ENCODE measurements around the gene FGFRL1. TPM values are rescaled to one million over a fixed set of nuclear protein-coding genes. Genes with fewer than 3 reads are reported as not detected.

FGFRL1 gene
- polyA plus RNA-seq, 2 of the 4 experiments (the other 2 are of a cell fraction) = 4.7 to 11.2 TPM

DNA sequence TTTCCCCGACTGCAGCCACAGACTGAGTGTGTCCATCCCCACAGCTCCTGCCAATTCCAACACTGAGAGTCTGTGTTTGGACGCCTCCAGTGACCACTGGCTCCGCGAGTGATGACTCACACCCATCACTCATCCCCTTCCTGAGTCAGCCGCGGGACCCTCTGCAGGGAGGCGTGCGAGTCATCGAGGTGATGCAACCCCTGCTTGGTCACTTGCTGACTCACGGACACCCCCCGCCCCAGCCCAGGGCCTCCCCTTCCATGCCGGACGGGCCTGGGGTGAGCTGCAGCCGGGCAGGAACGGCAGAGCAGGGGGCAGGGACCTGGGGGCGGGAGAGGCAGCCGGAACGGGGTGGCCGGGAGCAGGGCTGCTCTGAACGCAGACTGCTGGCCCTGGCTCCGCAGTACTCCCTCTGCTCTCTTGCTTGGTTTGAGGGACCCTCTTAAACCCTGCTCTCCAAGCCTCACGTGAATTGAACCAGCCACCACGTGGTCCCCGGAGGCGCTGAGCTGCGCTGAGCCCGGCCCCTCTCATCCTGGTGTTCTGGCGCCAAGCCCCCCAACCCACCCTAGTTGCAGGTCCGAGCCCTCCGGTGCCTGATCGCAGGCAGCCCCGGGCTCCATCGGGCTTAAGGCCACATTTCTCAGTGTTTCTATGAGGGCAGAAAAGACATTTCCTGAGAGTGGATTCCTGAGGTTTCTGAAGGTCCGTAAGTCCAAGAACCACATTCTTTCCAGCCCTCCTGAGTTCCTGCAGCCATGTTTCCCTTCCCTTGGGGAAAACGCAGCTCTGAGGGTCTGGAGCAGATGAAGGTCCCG, 32.4 kb downstream of the FGFRL1 start (continued):
- TF ChIP-seq HMGXB4 (CRISPR knock-in tag; IDR thresholded peaks at IDR 0.05; ENCODE audit: borderline replicate concordance) (no peak), BHLHE40 (IDR thresholded peaks at IDR 0.05; ENCODE audit: low read depth, low read length) (peak; percentile 29; the same call in 1 of the 2 replicates), HDAC2 (IDR thresholded peaks at IDR 0.05) (no peak), MYC (IDR thresholded peaks at IDR 0.05; ENCODE audit: borderline replicate concordance, low read length) (no peak), RAD21 (conservative IDR thresholded peaks at IDR 0.05 in 1 of 2, IDR thresholded peaks at IDR 0.05 in 1 of 2) (no peak; a peak in 1 of 5 replicates), TP53 (CRISPR knock-in tag; IDR thresholded peaks at IDR 0.05) (no peak), ZSCAN20 (CRISPR knock-in tag; IDR thresholded peaks at IDR 0.05) (no peak), CBX2 (IDR thresholded peaks at IDR 0.05; ENCODE audit: borderline replicate concordance, low read depth) (no peak), SREBF2 (IDR thresholded peaks at IDR 0.05) (no peak), BCL3 (IDR thresholded peaks at IDR 0.05) (peak; percentile 69; the same call in 1 of the 3 replicates), EHF (CRISPR knock-in tag; IDR thresholded peaks at IDR 0.05) (0 out of 2 replicates have a peak, but pooled peaks have one; percentile 28), KDM1A (IDR thresholded peaks at IDR 0.05; ENCODE audit: low read depth) (no peak), GATA3 (IDR thresholded peaks at IDR 0.05; ENCODE audit: borderline replicate concordance) (peak; percentile 84), USF2 (IDR thresholded peaks at IDR 0.05) (peak; percentile 59), RNF2 (IDR thresholded peaks at IDR 0.05; ENCODE audit: borderline replicate concordance, low read depth) (no peak), HEYL (CRISPR knock-in tag; IDR thresholded peaks at IDR 0.05) (no peak; the same call in 1 of the 2 replicates), HOXA7 (CRISPR knock-in tag; IDR thresholded peaks at IDR 0.05) (no peak), NR3C1 (IDR thresholded peaks at IDR 0.05) (no peak), CEBPB (IDR thresholded peaks at IDR 0.05) (peak; percentile 87 to 98)
- TF ChIP-seq, protein P1, sequence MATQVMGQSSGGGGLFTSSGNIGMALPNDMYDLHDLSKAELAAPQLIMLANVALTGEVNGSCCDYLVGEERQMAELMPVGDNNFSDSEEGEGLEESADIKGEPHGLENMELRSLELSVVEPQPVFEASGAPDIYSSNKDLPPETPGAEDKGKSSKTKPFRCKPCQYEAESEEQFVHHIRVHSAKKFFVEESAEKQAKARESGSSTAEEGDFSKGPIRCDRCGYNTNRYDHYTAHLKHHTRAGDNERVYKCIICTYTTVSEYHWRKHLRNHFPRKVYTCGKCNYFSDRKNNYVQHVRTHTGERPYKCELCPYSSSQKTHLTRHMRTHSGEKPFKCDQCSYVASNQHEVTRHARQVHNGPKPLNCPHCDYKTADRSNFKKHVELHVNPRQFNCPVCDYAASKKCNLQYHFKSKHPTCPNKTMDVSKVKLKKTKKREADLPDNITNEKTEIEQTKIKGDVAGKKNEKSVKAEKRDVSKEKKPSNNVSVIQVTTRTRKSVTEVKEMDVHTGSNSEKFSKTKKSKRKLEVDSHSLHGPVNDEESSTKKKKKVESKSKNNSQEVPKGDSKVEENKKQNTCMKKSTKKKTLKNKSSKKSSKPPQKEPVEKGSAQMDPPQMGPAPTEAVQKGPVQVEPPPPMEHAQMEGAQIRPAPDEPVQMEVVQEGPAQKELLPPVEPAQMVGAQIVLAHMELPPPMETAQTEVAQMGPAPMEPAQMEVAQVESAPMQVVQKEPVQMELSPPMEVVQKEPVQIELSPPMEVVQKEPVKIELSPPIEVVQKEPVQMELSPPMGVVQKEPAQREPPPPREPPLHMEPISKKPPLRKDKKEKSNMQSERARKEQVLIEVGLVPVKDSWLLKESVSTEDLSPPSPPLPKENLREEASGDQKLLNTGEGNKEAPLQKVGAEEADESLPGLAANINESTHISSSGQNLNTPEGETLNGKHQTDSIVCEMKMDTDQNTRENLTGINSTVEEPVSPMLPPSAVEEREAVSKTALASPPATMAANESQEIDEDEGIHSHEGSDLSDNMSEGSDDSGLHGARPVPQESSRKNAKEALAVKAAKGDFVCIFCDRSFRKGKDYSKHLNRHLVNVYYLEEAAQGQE (IDR thresholded peaks at IDR 0.05) = no peak
- TF ChIP-seq, protein P2, sequence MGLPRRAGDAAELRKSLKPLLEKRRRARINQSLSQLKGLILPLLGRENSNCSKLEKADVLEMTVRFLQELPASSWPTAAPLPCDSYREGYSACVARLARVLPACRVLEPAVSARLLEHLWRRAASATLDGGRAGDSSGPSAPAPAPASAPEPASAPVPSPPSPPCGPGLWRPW (IDR thresholded peaks at IDR 0.05) = 0 out of 2 replicates have a peak, but pooled peaks have one; percentile 65
- TF ChIP-seq, protein P3, sequence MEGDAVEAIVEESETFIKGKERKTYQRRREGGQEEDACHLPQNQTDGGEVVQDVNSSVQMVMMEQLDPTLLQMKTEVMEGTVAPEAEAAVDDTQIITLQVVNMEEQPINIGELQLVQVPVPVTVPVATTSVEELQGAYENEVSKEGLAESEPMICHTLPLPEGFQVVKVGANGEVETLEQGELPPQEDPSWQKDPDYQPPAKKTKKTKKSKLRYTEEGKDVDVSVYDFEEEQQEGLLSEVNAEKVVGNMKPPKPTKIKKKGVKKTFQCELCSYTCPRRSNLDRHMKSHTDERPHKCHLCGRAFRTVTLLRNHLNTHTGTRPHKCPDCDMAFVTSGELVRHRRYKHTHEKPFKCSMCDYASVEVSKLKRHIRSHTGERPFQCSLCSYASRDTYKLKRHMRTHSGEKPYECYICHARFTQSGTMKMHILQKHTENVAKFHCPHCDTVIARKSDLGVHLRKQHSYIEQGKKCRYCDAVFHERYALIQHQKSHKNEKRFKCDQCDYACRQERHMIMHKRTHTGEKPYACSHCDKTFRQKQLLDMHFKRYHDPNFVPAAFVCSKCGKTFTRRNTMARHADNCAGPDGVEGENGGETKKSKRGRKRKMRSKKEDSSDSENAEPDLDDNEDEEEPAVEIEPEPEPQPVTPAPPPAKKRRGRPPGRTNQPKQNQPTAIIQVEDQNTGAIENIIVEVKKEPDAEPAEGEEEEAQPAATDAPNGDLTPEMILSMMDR (IDR thresholded peaks at IDR 0.05) = no peak
